ENCODE data around the gene RPS21.

The RPS21 gene

DNA sequence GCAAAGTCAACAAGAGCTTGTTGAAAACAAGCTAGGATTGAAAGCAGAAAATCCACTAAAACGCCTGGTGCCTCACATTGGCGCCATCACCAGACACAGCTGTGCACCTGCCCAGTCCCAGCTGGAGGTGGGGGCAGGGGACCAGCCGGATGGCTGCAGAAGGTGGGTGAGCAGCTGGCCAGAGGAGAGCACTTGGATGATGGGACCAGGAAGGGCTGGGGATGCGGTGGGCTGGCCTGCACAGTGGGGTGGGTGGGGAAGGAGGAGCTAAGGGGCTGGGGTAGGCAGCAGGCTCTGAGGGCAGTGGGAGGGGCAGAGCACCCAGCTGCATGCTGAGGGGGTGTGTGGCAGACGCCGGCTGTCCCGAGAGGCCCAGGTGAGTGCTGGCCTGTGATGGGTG lies 13.1 kb downstream of the RPS21 start:
- peak; percentile 91 for DNase-seq

DNA sequence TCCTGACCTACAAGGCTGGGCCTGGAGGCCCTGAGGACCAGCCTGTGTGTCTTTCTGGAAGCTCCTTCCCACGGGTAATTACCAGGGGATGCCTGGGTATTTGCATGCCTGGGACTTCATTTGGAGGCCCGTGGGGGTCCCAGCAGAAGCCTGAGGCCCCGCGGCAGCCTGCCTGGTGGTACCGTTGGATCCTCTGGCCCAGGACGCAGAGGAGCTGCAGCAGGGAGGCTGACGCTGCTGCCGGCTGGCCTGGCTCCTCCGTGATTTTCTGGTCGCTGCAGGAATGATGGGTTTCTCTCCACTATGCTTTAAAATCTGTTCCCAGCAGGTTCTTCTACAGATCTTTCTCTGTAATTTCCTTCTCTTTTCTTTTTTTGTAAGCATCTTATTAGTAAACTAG lies 13.6 kb downstream of the RPS21 start:
- DNase-seq: no peak

DNA sequence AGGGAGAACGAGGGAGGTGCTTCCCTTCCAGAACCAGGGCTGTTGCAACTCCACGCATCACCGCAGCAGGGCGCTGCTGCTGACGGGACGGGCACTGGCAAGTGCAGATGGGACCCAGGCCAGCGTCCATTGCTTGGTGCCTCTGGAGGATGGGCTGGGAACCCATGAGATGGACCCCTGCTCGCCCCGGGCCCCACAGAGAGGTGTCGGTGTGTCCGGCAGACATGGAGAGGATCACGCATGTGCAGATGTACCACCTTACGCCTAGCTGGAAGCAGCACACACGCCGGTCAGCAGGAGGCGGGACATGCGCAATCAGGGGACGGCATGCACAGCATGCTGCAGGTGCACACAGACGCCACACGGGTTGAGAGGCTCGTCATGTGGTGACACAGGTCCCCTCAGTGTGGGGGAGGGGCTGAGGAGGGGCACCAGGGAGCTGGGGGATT lies 14.5 kb downstream of the RPS21 start:
- DNase-seq: no peak

- no peak for DNase-seq
These were observed 15.7 kb downstream of the RPS21 start for GRCh38 chr20:62402456-62403150.

DNA sequence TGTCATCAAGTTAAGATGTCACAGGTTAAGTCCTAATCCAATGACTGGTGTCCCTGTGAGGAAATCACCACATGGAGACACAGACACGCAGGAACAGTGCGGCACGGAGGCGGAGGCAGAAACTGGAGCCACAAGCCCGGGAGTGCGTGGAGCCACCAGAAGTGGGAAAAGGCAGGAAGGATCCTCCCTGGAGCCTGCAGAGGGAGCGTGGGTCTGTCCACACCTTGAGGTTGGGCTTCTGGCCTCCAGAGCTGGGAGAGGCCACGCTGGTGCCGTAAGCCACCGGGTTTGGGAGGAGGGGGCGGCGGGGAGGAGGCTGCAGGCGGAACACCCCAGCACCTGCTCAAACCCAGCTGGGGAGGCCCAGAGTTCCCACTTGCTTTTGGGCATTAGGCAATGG lies 16.4 kb downstream of the RPS21 start:
- no peak for DNase-seq

GRCh38 chr20:62404112-62404665 lies 17.3 kb downstream of the RPS21 start:
- DNase-seq: no peak

DNA sequence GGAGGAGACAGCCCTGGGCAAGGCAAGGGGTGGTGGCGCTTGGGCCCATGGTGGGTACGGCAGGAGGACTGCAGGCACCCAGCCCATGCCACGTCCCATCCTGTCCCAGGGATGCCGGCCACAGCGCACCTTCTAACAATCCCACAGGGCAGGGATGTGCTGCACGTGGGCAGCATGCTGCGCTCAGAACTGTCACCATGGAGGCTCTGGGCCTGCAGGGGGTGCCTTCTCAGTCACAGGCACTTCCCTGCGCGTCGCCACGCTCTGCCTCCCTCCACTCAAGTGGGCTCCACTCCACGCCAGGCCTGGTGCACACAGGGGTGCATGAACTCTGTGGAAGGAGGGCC lies 17.8 kb downstream of the RPS21 start:
- DNase-seq: no peak

DNA sequence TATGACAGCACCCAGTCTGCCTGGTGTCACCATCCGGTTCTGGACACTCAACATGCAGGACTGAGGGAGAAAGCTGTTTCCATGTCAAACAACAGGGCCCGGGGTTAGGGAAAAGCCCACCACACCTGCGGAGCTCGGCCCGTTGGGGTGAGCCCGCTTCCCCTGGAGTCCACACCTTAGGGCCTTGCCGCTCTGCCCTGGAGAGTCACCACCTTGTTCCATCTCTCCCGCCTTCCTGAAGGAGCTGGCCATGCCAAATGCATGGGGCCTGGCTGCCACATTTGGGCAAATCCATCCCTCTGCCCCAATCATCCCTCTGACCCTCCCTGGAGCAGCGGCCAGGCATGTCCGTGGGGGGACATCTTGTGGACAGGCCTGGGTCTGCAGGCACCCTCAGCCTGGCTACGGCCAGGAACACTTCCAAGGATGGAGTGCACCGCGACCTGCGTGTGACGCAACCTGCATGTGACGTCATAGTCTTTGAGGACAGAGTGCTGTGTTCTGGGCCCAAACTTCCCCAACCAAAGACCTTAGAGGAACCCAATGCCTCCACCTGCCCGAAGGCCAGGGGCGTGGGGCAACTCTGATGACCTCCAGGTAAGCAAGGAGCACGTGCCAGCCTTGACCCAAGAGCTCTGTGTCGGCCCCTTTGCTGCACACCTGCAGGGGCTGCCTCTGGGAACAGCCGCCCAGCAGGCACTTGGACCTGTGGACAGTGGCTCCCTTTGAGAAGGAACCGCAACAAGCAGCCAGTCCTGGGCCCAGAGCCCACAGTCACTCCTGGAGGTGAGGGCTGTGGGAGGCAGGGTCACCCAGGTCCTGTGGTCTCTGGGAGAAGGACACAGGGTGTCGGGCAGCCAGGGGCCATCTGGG lies 18.4 kb downstream of the RPS21 start:
- DNase-seq: peak; percentile 53

DNA sequence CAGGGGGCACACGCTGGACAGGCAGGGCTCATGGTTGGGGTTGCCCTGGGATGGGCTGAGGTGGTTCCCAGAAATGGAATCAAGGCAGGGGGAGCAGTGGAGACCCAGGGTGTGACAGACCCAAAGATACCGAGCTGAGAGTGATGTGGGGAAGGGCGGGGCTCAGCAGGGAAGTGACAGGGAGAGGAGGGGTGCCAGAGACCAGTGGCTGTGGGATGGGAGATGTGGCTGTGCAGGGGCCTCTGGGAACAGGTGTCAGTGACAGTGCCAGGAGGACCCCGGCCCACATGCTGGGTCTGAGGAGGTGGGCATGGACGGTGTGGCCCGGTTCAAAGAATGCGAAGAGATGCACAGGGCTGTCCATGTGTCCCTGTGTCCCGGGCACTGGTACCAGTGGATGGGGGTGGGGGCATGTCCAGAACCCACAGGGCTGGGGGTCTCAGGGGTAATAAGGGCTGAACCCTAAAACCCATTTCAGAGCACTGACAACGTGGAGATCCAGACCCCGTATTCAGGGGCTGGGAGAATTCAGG lies 19.1 kb downstream of the RPS21 start:
- no peak for DNase-seq

GRCh38 chr20:62406635-62407176 lies 19.8 kb downstream of the RPS21 start:
- DNase-seq: no peak

GRCh38 chr20:62407221-62407992 lies 20.5 kb downstream of the RPS21 start, which contains the start of gene CABLES2:
Gene CABLES2 (minus strand): TSS chr20:62407285. CDS start chr20:62407276, 9 bp downstream.
- peak; percentile 89 for DNase-seq

DNA sequence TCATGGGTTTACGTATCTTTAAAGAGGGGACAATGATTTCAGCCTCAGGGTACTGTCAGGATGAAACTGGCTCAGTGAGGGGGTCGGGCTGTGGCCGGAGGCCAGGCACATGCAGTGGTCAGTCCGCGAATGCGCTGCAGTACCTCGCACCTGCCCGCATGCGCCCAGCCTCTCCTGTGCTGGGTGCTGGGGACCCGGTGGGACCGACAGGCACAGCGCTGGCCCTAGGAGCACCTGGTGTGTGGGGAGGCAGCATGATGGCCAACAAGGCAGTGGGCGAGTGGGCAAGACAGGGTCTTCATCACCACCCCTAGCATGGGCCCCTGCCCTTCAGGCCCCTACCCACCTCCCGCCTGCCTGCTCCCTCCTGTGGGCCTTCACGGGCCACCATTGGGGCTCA lies 21.2 kb downstream of the RPS21 start:
- no peak for DNase-seq

GRCh38 chr20:62408640-62409039 lies 21.7 kb downstream of the RPS21 start:
- no peak for DNase-seq

GRCh38 chr20:62409086-62409853 lies 22.4 kb downstream of the RPS21 start:
- no peak for DNase-seq

DNA sequence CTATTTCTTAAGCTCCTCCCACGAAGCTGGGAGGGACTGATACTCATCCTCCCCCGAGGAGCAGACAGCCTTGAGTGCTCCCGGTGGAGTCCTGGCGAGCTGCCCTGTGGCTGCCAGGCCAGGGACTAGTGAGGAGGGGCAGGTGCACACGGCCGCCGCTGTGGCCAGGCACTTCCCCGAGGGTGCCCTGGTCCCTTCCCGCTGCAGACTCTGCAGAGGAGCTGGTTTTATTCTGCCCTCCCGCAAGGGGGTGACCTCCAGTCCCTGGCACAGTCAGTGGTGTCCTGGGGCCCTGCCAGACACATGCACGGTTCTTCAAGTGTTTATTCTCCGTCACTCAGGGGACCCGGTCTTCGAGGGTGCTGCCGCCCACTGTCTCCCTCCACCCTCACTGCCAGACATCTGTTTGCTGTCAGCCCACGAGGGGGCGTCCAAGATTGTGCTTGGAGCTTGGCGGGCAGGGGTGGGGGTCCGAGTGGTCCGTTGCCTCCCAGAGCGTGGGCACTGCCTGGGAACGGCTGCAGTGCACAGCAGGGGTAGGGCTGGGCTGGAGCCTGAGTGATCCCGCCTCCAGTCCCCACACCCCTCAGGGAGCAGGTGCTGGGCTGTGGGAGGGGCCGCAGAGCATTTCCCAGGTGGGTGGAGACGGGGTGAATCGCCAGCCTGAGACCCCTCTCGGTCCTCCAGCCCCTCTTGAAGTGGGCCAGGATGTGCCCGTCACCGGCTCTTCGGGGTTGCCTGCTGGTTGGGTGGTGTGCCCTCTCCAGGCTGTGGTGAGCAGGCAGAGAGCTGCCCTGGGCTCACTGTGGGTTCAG lies 23.2 kb downstream of the RPS21 start:
- peak; percentile 81 for DNase-seq

GRCh38 chr20:62410746-62411478 lies 24.0 kb downstream of the RPS21 start:
- no peak for DNase-seq

DNA sequence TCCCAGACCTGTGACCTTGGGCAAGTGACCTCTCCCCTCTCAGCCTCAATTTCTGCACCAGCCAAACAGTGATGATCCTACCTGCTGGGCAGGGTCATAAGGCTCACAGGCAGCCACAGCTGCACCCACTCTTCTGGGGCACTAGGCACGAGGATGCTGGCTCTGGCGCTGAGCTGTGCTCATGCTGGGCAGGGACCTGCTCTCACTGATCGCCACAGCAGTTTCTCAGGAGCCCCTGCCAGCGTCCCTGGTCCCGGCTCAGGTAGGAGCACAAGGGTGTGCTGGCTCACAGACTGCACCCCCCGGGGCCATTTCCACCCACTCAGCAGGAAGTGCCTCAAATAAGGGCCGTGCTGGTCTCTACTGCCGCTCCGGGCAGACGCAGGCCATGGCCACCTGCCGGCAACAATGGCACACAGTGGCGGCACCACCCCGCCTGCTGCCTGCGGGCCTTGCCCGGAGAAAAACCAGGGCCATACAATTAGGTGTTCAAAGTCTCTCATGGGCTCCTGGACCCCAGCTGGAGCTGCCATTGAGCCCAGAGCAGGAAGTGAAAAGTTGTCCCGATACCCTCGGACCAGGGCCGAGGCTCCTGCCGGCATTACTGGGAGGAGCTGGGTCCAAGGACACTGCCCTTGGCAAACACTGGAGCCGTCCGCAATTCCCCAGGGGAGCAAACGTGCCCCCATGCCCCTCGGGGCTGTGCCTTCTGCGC lies 24.7 kb downstream of the RPS21 start:
- DNase-seq: no peak

GRCh38 chr20:62412194-62413024 lies 25.5 kb downstream of the RPS21 start:
- no peak for DNase-seq
